ENCODE data around the gene PKM.

Gene PKM

GRCh38 chr15:72200395-72201237 lies 30.4 kb downstream of the PKM start:
- DNase-seq (ENCODE audit: low read depth in 2 of 2) = no peak

DNA sequence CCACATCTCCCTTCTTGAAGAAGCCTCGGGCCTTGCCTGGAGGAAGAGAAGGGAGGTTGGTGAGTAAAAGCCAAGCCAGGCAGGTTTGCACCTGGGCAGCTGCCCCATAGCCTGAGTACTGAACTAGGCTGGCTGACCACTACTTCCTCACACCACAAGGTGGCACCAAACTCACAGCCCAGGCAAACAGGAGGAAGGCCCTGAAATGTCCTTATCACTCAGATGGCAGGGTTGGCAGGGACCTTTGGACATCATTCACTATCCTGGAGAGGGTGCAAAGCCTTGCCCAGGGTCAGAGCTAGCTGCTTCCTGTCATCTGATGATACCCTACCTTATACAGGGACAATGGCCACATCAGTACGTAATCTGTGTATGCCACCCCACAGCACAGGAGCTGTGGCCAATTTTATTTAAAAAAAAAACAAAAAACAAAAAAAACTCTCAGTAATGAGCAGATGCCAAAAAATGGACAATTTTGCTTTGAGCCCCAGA lies 31.2 kb downstream of the PKM start:
- peak; percentile 45 to 51 for DNase-seq (ENCODE audit: low read depth in 2 of 2)

GRCh38 chr15:72199205-72199515 lies 31.8 kb downstream of the PKM start:
- DNase-seq (ENCODE audit: low read depth in 2 of 2) = no peak

DNA sequence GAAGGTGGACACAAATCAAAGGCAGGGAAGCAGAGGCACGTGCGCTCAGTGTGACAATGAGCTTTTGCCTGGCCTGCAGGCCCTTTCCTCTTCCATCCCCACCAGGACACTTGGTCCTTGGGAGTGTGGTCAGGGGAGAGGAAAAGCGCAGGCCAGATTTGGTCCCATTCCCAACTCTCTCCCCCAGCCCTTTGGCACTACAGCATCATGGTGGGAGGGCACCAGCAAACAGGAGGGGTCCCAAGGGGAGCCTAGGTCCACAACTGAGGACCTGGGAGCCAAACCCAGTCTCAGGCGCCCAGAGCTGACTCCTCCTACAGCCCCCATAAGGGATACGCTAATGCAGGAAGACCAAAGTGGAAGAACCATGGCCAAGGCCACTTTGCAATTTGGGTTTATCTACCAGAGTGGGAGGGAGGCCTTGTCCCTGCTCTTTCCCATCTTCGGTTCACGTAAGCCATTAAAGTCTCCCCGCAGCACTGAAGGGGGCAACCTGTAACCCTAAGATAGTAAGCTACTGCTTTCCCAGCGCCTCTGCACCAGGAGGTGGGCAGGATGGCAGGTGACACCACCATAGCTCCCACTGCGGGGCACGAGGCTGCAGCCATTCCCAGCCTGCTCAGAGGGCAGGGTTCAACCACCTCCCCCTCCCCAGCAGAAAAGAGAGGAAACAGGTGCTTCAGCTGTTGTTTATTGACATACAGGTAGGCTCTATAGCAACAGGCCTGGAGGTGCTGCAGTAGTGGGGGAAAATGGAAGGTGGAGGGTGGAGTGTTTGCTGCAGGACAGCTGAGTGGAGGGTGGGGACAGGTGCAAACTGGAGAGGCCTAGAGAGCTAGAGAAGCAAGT lies 32.4 kb downstream of the PKM start:
- no peak for DNase-seq (ENCODE audit: low read depth in 2 of 2)

GRCh38 chr15:72197460-72198355 lies 33.3 kb downstream of the PKM start, which contains the start of gene GRAMD2A:
Gene GRAMD2A (minus strand): TSS chr15:72197787.
- no peak for DNase-seq (ENCODE audit: low read depth in 2 of 2)

DNA sequence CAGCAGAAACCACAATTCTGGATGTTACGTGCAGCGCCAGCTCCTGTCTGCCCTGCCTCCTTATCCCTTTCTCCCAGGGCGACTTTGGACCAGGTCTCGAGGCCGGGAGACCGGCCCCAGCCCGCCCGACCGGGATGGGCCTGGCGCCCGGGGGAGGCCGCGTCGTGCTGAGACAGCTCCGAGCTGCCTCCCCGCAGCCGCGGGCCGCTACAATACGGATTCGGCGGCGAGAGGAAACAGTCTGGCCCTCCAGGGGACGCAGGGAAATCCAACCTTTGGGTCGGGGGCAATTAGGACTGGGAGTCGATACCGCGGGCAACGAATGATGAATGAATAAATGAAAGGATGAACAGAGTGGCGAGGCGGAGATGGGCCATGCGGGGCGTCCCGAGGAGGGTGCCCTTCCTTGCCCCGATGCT lies 33.9 kb downstream of the PKM start:
- no peak for DNase-seq (ENCODE audit: low read depth in 2 of 2)

GRCh38 chr15:72196409-72197040 lies 34.5 kb downstream of the PKM start:
- DNase-seq (ENCODE audit: low read depth in 2 of 2) = no peak

DNA sequence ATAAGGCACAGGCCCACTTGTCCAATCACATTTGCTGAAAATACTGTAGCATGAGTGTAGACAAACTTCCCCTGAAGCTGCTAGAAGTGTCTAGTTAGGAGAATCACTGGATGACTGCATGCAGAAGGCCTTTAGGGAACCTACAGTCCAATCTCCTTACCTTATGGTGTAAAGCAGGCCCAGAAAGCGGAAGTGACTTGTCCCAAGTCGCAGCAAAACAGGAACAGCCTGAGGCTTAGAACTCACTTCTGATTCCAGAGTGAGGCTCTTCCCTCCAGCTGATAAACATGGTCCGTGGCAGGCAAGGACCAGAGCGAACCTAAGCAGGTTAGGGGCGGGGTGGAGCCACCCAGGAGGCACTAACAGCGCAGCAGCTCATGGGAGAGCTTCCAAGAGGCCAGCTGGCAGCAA lies 35.9 kb downstream of the PKM start:
- DNase-seq (ENCODE audit: low read depth in 2 of 2) = no peak

DNA sequence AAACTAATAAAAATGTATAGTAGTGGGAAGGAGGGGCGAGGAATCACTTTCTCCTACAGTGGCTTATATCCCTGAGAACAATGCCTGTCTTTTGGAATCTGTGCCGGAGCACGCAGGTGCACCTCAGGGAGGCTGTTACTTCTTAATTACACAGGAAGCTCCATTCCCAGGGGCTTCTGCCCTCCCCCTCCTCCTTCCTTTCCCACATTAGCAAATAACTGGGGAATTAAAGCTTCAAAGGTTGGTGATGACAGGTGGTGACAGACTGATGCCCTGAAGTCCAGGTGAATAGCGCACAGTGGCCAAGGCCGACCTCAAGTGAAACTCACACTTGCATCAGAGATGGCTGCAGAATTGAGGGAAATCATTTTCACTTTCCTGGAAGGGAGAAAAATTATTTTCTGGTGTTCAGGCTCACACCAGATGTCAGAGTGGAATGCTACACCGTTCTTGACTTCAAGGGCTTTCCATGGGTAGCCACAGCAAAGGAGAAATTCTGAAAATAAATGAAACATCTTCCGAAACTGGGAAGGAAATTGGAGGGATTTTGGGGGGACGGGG lies 37.1 kb downstream of the PKM start:
- DNase-seq (ENCODE audit: low read depth in 2 of 2) = no peak

DNA sequence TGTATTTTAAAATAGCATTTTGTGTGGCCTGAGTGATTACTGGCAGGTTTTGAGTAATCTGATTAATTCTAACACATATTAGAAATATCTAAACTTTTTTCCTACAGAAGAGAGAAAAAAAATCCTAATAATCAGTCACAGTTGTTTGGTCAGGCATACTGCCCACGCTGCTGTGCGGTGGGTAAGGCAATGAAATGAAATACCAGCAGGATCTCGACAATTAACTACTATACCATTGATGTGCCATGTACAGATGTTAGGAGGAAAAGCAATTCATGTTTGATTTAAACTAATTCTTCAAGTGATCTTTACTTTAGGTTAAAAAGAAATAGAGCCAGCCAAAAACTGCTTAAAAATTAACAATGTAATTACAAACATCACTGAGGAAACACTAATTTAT lies 38.6 kb downstream of the PKM start:
- no peak for DNase-seq (ENCODE audit: low read depth in 2 of 2)

GRCh38 chr15:72189250-72189902 lies 41.6 kb downstream of the PKM start:
- DNase-seq (ENCODE audit: low read depth in 2 of 2) = no peak

DNA sequence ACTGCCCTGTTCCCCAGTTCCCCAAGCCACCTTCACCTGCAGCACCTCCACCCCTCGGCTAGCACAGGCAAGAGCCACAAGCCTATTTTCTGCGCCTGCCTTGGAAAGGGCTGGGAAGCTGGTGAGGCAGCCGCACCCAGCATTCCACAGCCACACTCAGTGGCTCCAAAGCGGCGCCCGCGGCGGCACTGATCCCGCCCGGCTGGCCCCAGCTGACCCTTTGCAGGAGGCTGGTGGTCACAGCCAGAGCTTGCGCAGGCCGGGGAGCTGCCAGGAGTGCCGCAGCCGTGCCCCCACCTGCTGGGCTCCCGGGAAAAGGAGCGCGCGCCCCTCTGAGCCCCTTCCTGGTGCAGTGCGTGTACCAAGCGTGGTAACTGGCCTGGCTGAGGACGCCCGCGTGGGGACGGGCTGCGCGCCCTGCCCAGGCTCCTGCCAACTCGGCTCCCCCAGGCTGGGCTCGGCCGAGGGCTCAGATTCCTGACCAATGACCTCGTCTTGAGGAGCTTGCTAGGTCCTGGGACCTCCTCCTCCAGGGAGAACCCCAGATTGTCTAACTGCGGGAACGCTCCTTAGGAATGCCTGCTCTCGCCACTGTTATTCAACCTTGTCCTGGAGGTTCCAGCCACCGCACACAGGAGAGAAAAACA lies 46.7 kb downstream of the PKM start:
- DNase-seq (ENCODE audit: low read depth in 2 of 2) = no peak

DNA sequence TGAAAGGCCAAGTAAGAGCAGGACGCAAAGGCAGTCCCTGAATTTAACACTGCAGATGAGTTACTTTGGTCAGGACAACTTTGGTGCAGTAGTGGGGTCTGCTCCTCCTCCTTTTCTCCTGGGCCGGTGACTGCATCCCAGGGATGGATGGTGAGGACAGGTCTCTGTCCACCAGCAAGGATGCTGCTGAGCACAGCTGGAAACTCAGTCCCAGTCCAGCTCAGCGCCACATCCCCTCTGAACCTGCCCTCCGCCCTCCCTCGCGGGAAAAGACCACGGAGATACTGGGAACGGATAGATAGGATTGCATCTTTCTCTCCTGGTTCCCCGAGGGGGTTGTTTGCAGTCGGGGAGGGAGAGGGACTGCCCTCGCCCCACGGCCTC lies 47.2 kb downstream of the PKM start:
- no peak for DNase-seq (ENCODE audit: low read depth in 2 of 2)

DNA sequence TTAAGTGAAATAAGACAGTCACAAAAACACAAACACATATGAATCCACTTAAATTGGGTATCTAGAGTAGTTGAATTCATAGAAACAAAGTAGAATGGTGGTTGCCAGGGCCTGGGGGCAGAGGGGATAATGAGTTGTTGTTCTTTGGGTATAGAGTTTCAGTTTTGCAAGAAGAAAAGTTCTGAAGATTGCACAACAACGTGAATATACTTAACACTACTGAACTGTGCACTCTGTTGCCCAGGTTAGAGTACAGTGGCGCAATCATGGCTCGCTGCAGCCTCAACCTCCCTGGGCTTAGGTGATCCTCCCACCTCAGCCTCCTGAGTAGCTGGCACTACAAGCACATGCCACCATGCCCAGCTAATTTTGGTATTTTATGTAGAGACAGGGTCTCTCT lies 48.3 kb downstream of the PKM start:
- no peak for DNase-seq (ENCODE audit: low read depth in 2 of 2)

GRCh38 chr15:72182244-72182643 lies 48.7 kb downstream of the PKM start:
- DNase-seq (ENCODE audit: low read depth in 2 of 2) = no peak

DNA sequence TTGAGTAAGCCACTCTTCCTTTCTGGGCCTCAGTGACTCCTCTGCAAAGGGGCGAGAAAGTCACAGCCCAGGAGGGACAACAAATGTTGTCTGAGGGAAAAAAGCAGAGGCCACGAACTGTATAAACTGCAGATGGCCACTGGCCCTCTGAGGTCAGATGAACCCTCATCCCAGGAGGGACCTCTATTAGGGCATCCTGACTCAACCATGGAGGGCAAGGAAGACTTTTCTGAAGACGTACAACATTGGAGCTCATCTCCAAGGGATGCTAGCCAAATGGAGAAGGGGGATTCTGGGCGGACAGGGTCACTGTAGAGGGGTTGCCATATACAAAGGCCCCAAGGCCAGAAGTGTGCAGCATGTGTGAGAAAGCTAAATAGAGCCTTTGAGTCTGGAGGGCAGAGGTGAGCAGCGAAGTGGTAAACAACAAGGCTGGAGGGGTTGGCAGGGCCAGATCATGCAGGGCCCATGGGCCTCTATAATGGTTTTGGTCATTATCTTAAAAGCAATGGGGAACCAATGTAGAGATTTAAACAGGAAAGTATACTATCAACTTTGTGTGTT lies 50.1 kb downstream of the PKM start:
- DNase-seq (ENCODE audit: low read depth in 2 of 2) = no peak

GRCh38 chr15:72179950-72180581 lies 50.9 kb downstream of the PKM start:
- no peak for DNase-seq (ENCODE audit: low read depth in 2 of 2)

DNA sequence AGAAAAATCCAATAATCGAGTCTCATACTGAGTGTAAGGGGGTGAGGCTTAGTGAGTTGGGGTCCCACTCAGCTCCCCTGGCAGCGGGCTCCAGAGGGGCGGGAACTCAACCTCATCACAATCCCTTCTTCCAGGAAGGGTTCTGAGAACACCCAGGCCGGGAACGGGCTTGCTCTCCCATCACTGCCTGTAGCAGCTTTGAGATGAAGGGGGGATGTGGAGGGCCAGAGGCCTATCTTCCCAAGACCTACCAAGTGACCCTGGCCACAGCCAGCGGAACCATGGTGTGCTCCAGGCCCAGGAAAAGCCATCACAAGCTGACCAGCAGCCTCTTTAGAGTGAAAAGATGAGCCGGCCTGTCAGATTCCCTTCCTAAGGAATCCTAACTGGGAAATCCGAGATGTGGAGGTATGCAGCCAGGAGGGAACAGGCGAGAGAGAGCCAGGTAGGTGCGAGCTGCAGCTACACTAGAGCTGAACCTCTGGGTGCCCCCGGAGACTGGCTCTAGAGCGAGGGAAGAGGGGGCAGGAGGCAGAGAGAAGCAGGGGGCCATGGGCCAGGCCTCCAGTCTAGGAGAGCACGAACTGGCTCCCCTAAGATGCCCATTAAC lies 51.9 kb downstream of the PKM start:
- DNase-seq (ENCODE audit: low read depth in 2 of 2) = no peak

GRCh38 chr15:72176743-72177142 lies 54.2 kb downstream of the PKM start:
- DNase-seq (ENCODE audit: low read depth in 2 of 2) = no peak
